ENCODE data around the gene TRAPPC11. TPM values are rescaled to one million over a fixed set of nuclear protein-coding genes. Genes with fewer than 3 reads are reported as not detected.
A peak's percentile ranks its signal among the peaks of the same experiment; 100 is the strongest.

The TRAPPC11 gene
- total and polyA plus RNA-seq, 2 of the 13 experiments (the other 11 are each of a cell fraction or from before 2014, with no cell fraction given) = 18.0 to 23.2 TPM

- Histone ChIP-seq H3K4me1 (ENCODE audit: insufficient read depth, low read length) (peaks cover 45% of the 10 kb centered on the region), H3K9ac (ENCODE audit: insufficient read depth, low read depth, low read length) (no peak overlapping the region), H3K27me3 (ENCODE audit: control insufficient read depth in 1 of 2, insufficient read depth in 2 of 2, low read length in 2 of 2) (no peaks in the 10 kb centered on the region), H3K27ac (ENCODE audit: extremely low read length, insufficient read depth, low read length) (no peak overlapping the region), H3K79me2 (ENCODE audit: insufficient read depth, low read length) (no peaks in the 10 kb centered on the region), H3K4me2 (ENCODE audit: low read depth, low read length) (peak overlapping the region; percentile 91; the same call in 1 of the 2 replicates), H2AFZ (ENCODE audit: low read length) (no peak overlapping the region), H3K36me3 (replicated peaks in 1 of 2; ENCODE audit: control insufficient read depth in 1 of 2, insufficient read depth in 2 of 2, low read length in 2 of 2) (no peaks in the 10 kb centered on the region), H3K4me3 (replicated peaks in 1 of 3; ENCODE audit: insufficient read depth in 1 of 3, low read depth in 2 of 3, low read length in 3 of 3) (no peak overlapping the region), H4K20me1 (ENCODE audit: insufficient read depth, low read length) (no peaks in the 10 kb centered on the region), H3K9me3 (ENCODE audit: low read length) (no peaks in the 10 kb centered on the region)
- ATAC-seq = no peak
- intact Hi-C loops (cut with micrococcal nuclease; ENCODE audit: unreplicated experiment) = loop anchor here (5.0 kb wide), 1 partner anchor 105 kb away; no protein-coding TSS in a partner anchor
- no TSS peak for BruUV-seq (replicated peaks)
- in situ Hi-C loops (cut with HindIII; ENCODE audit: extremely low pct_ligation_motif_present, low pct_unique_long_range_greater_than_20kb) = no loop called here
- WGBS (ENCODE audit: low lambda C conversion rate) = 100% methylated on average over 2 of the region's 2 CpGs
- POLR2A ChIA-PET = no interaction called here
- no peak for FAIRE-seq
- no peak for TF ChIP-seq ARID2 (CRISPR knock-in tag; IDR thresholded peaks at IDR 0.05; ENCODE audit: borderline replicate concordance)
- TF ChIP-seq ZNF841 (CRISPR knock-in tag; IDR thresholded peaks at IDR 0.05; ENCODE audit: borderline replicate concordance) = no peak
- TF ChIP-seq ZNF354B (CRISPR knock-in tag; IDR thresholded peaks at IDR 0.05) = no peak
- no peak for TF ChIP-seq MTA1 (CRISPR knock-in tag; IDR thresholded peaks at IDR 0.05; ENCODE audit: borderline replicate concordance)
- peak; percentile 94 for TF ChIP-seq ZNF512 (CRISPR knock-in tag; IDR thresholded peaks at IDR 0.05)
- TF ChIP-seq NPAS2 (CRISPR knock-in tag; IDR thresholded peaks at IDR 0.05; ENCODE audit: borderline replicate concordance) = no peak
- no peak for DNase-seq (ENCODE audit: low spot score)
- CTCF ChIA-PET (ENCODE audit: low intra/inter-chr PET ratio, low total read pairs) = no interaction called here
These were observed 42.0 kb upstream of the TRAPPC11 start for GRCh38 chr4:183617075-183617474.

- H3K27ac ChIP-seq (ENCODE audit: extremely low read length, insufficient read depth, low read length) = peak overlapping the region; percentile 61
- POLR2A ChIA-PET = interaction anchor here (0.6 to 3.0 kb wide), 9 partner anchors 9 to 1078 kb away, joined by 3 to 17 read pairs (median 3); partner anchors contain the start of gene CDKN2AIP
- TF ChIP-seq ZBTB2 (CRISPR knock-in tag; IDR thresholded peaks at IDR 0.05; ENCODE audit: low read depth) = no peak
- TF ChIP-seq ZNF768 (CRISPR knock-in tag; IDR thresholded peaks at IDR 0.05) = no peak
- no peak for TF ChIP-seq MED13 (CRISPR knock-in tag; IDR thresholded peaks at IDR 0.05)
- TF ChIP-seq PHF21A (CRISPR knock-in tag; IDR thresholded peaks at IDR 0.05) = peak; percentile 50; the same call in 1 of the 2 replicates
- no peak for TF ChIP-seq SOX6 (IDR thresholded peaks at IDR 0.05)
- peak; percentile 97 for TF ChIP-seq SOX6 (CRISPR knock-in tag; IDR thresholded peaks at IDR 0.05)
- TF ChIP-seq SOX13 (IDR thresholded peaks at IDR 0.05) = peak; percentile 89
- peak in 1 of 2 experiments; percentile 97; a peak in 2 of 4 replicates for TF ChIP-seq SOX13 (CRISPR knock-in tag; conservative IDR thresholded peaks at IDR 0.05 in 1 of 2, IDR thresholded peaks at IDR 0.05 in 1 of 2)
- no peak for TF ChIP-seq ZBTB38 (CRISPR knock-in tag; IDR thresholded peaks at IDR 0.05)
- peak; percentile 87; the same call in 1 of the 2 replicates for TF ChIP-seq NCOR1 (IDR thresholded peaks at IDR 0.05; ENCODE audit: borderline replicate concordance, low read length)
These were observed 40.4 kb upstream of the TRAPPC11 start for GRCh38 chr4:183618681-183619080.

More at GRCh38 chr4:183618681-183619080, 40.4 kb upstream of the TRAPPC11 start:
- peak; percentile 95 for FAIRE-seq
- DNase-seq (ENCODE audit: low spot score) = peak; percentile 88
- Histone ChIP-seq H3K9ac (ENCODE audit: insufficient read depth, low read depth, low read length) (peak overlapping the region; percentile 44), H3K9me3 (ENCODE audit: low read length) (no peaks in the 10 kb centered on the region), H2AFZ (ENCODE audit: low read length) (no peak overlapping the region), H4K20me1 (ENCODE audit: insufficient read depth, low read length) (no peaks in the 10 kb centered on the region), H3K4me2 (ENCODE audit: low read depth, low read length) (peak overlapping the region; percentile 91), H3K79me2 (ENCODE audit: insufficient read depth, low read length) (no peaks in the 10 kb centered on the region), H3K27me3 (ENCODE audit: control insufficient read depth in 1 of 2, insufficient read depth in 2 of 2, low read length in 2 of 2) (no peaks in the 10 kb centered on the region), H3K4me1 (ENCODE audit: insufficient read depth, low read length) (peaks cover 45% of the 10 kb centered on the region), H3K36me3 (replicated peaks in 1 of 2; ENCODE audit: control insufficient read depth in 1 of 2, insufficient read depth in 2 of 2, low read length in 2 of 2) (no peaks in the 10 kb centered on the region), H3K4me3 (replicated peaks in 1 of 3; ENCODE audit: insufficient read depth in 1 of 3, low read depth in 2 of 3, low read length in 3 of 3) (peak overlapping the region; percentile 48 to 69 (median 60))
- in situ Hi-C loops (cut with HindIII; ENCODE audit: extremely low pct_ligation_motif_present, low pct_unique_long_range_greater_than_20kb) = no loop called here
- 3% methylated on average over 4 of the region's 4 CpGs for WGBS (ENCODE audit: low lambda C conversion rate)
- CTCF ChIA-PET (ENCODE audit: low intra/inter-chr PET ratio, low total read pairs) = no interaction called here
- ATAC-seq = peak; percentile 94
- BruUV-seq (replicated peaks) = no TSS peak
- intact Hi-C loops (cut with micrococcal nuclease; ENCODE audit: unreplicated experiment) = loop anchor here (1.0 to 5.0 kb wide), 5 partner anchors 16 to 146 kb away; partner anchors contain the start of genes ING2, RWDD4 and TRAPPC11
